Measurements from ENCODE around the gene COX14. TPM values are rescaled to one million over a fixed set of nuclear protein-coding genes. Genes with fewer than 3 reads are reported as not detected.

COX14 gene
- total RNA-seq, 4 donors from 2014 or later = 22.1 to 107 (median 62.0) TPM

DNA sequence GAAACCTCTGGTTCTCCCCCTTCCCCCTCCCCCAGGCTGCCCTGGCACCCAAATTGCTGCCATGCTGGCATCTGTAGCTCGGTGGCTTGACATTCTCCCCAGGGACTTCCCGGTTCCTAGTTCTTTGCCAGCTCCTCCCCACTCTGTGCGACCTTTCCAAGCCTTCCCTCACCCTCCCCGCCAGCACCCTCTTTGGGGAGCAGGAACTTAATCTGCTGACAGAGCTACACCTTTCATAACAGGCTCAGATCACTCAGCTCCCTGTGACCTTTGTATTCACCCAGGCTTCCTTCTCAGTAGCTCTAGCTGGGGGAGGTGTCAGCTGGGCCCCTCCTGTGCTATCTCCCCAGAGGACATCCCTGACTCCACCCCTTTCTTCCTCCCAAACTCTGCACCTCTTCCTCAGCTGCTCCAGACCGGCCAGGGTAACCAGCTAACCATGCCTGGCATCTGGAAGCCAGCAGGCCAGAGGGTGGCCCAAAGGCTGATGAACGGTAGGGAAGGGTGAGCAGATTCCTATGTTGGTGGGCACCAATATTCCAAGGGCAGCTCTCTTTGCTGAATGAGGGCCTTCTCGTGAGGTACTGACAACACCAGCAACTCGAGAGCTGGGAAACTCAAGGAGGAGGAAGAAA lies 1.8 kb upstream of the COX14 start:
- Histone ChIP-seq H3K9me3 (no peaks in the 10 kb centered on the region), H3K4me1 (peaks cover 31 to 43% (median 40%) of the 10 kb centered on the region in 4 donors), H3K4me3 (peak overlapping the region in 2 of 4 donors; percentile 8 to 33), H3K27me3 (no peaks in the 10 kb centered on the region), H3K36me3 (no peaks in the 10 kb centered on the region), H3K27ac (peak overlapping the region; percentile 87 to 97 (median 93))
- DNase-seq = peak; percentile 78
- in situ Hi-C loops (cut with MboI; ENCODE audit: low pct_ligation_motif_present in 1 of 4, low pct_unique_long_range_greater_than_20kb in 1 of 4, low sequenced_read_pairs in 3 of 4) (loop anchor here in 1 of 4 donors (10.0 kb wide), 1 partner anchor 55 kb away; the partner anchor contains the start of gene CERS5), intact Hi-C loops (cut with DNase I; ENCODE audit: low total_unique reads) (no loop called here)
- 23% methylated on average over 8 of the region's 8 CpGs; no CpG with 5 or more reads in 1 of the 2 donors for WGBS, 2 donors (ENCODE audit: low coverage in 1 of 2)
- TF ChIP-seq EP300 (IDR thresholded peaks at IDR 0.05; ENCODE audit: low read depth) (no peak), POLR2AphosphoS5 (IDR thresholded peaks at IDR 0.05) (peak in 2 of 3 donors; percentile 28 to 41)

DNA sequence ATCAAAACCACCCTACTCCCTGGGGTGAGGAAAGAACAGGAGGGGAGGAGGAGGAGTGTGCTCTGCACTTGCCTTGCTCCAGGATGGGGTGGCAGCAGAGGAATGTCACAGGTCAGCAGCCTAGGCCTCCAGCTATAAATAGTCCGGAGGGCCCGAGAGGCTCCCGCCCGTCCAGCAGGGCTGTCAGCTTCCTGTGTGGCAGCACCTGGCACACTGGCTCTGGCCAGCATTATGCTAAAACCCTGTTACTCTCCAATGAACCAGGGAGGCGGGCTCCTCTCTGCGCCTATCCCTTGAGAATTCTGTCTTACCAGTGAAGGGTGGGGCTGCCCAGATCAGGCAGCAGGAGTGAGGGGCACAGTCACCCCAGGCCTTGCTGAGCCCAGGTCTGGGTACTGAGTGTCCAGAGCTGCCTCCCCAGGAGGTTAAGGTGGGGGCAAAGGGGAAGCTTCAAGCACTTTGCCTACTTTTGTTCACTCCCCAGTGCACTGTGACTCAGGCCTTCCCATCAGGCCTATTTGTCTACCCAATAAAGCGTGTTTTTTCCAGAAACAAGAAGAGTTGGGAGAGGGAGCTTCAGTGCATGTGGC lies 1.2 kb upstream of the COX14 start:
- in situ Hi-C loops (cut with MboI; ENCODE audit: low pct_ligation_motif_present in 1 of 4, low pct_unique_long_range_greater_than_20kb in 1 of 4, low sequenced_read_pairs in 3 of 4) (loop anchor here in 1 of 4 donors (10.0 kb wide), 1 partner anchor 54 kb away; the partner anchor contains the start of gene CERS5), intact Hi-C loops (cut with DNase I; ENCODE audit: low total_unique reads) (no loop called here)
- Histone ChIP-seq H3K9me3 (no peaks in the 10 kb centered on the region), H3K36me3 (no peaks in the 10 kb centered on the region), H3K27ac (peak overlapping the region; percentile 87 to 97 (median 93)), H3K4me1 (peaks cover 31 to 43% (median 40%) of the 10 kb centered on the region in 4 donors), H3K27me3 (no peaks in the 10 kb centered on the region), H3K4me3 (peak overlapping the region in 2 of 4 donors; percentile 8 to 33)
- TF ChIP-seq POLR2AphosphoS5 (IDR thresholded peaks at IDR 0.05) = peak in 1 of 3 donors; percentile 15
- peak; percentile 58 for TF ChIP-seq POLR2A (IDR thresholded peaks at IDR 0.05)
- no peak for TF ChIP-seq EP300 (IDR thresholded peaks at IDR 0.05; ENCODE audit: low read depth)
- DNase-seq = peak; percentile 73
- 27 to 61% methylated on average over 3 to 7 of the region's 7 CpGs for WGBS, 2 donors (ENCODE audit: low coverage in 1 of 2)

DNA sequence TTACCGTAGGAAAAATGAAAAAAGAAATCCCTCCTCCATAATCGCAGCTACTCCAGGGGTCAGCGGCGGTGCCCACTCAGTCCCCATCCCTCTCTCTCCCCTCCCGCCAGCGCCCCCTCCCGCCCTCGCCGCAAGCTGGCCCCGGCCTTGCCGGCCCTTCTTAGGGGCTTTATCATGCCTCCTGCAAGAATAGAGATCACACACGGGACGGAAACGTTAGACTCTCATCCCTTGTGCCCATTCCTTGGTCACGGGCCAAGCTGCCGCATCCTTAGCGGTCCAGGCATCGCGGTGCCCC lies 692 bp upstream of the COX14 start:
- Histone ChIP-seq H3K4me3 (peak overlapping the region in 2 of 4 donors; percentile 33 to 77), H3K36me3 (no peaks in the 10 kb centered on the region), H3K27ac (peak overlapping the region; percentile 87 to 97 (median 93)), H3K9me3 (no peaks in the 10 kb centered on the region), H3K4me1 (peaks cover 31 to 43% (median 40%) of the 10 kb centered on the region in 4 donors), H3K27me3 (no peaks in the 10 kb centered on the region)
- no peak for DNase-seq
- in situ Hi-C loops (cut with MboI; ENCODE audit: low pct_ligation_motif_present in 1 of 4, low pct_unique_long_range_greater_than_20kb in 1 of 4, low sequenced_read_pairs in 3 of 4) (loop anchor here in 1 of 4 donors (10.0 kb wide), 1 partner anchor 53 kb away; the partner anchor contains the start of gene CERS5), intact Hi-C loops (cut with DNase I; ENCODE audit: low total_unique reads) (no loop called here)
- 21% methylated on average over 19 of the region's 19 CpGs; no CpG with 5 or more reads in 1 of the 2 donors for WGBS, 2 donors (ENCODE audit: low coverage in 1 of 2)
- no peak for TF ChIP-seq EP300 (IDR thresholded peaks at IDR 0.05; ENCODE audit: low read depth)
- no peak for TF ChIP-seq POLR2AphosphoS5 (IDR thresholded peaks at IDR 0.05)
- TF ChIP-seq, protein P1, sequence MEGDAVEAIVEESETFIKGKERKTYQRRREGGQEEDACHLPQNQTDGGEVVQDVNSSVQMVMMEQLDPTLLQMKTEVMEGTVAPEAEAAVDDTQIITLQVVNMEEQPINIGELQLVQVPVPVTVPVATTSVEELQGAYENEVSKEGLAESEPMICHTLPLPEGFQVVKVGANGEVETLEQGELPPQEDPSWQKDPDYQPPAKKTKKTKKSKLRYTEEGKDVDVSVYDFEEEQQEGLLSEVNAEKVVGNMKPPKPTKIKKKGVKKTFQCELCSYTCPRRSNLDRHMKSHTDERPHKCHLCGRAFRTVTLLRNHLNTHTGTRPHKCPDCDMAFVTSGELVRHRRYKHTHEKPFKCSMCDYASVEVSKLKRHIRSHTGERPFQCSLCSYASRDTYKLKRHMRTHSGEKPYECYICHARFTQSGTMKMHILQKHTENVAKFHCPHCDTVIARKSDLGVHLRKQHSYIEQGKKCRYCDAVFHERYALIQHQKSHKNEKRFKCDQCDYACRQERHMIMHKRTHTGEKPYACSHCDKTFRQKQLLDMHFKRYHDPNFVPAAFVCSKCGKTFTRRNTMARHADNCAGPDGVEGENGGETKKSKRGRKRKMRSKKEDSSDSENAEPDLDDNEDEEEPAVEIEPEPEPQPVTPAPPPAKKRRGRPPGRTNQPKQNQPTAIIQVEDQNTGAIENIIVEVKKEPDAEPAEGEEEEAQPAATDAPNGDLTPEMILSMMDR (IDR thresholded peaks at IDR 0.05) = no peak
- no peak for TF ChIP-seq POLR2A (IDR thresholded peaks at IDR 0.05)

DNA sequence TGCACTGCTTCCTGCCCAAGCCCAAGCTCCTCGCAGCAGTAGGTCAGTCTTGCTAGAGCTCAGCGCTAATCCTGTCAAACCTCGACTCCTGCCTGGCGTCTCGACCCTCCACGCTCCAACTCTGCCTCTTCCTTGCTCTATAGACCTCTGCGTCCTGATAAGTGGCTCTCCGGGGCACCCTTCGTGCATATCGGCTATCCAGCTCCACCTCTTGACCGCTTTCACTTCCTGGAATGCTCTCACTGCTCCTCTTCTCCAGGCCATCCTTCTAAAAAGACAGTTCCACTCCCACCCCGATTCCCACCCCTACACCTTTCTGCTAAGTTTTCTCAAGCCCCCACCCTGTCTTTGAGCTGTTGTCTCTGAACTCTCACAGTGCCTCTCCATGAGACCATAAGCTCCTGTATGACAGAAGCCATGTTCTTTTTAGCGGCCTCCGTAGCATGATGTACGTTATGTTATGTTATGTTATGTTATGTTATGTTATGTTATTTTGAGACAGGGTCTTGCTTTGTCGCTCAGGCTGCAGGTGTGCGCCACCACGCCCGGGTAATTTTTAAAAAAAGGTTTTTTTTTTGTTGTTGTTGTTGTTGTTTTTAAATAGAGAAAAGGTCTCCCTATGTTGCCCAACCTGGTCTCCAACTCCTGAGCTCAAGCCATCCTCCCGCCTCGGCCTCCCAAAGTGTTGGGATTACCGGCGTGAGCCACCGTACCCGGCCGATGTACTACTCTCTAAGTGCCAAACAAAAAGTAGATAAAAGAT lies 601 bp downstream of the COX14 start:
- in situ Hi-C loops (cut with MboI; ENCODE audit: low pct_ligation_motif_present in 1 of 4, low pct_unique_long_range_greater_than_20kb in 1 of 4, low sequenced_read_pairs in 3 of 4) (loop anchor here in 1 of 4 donors (10.0 kb wide), 1 partner anchor 52 kb away; the partner anchor contains the start of gene CERS5), intact Hi-C loops (cut with DNase I; ENCODE audit: low total_unique reads) (no loop called here)
- H3K4me3 ChIP-seq = peak overlapping the region; percentile 67 to 93 (median 80)
- peaks cover 38 to 54% (median 40%) of the 10 kb centered on the region in 4 donors for H3K4me1 ChIP-seq
- no peak for DNase-seq
- no peaks in the 10 kb centered on the region for H3K27me3 ChIP-seq
- peak overlapping the region; percentile 95 to 100 (median 98) for H3K27ac ChIP-seq
- TF ChIP-seq, protein P1 (IDR thresholded peaks at IDR 0.05) = no peak
- no peak for TF ChIP-seq POLR2AphosphoS5 (IDR thresholded peaks at IDR 0.05)
- TF ChIP-seq POLR2A (IDR thresholded peaks at IDR 0.05) = no peak
- TF ChIP-seq EP300 (IDR thresholded peaks at IDR 0.05; ENCODE audit: low read depth) = no peak
- H3K9me3 ChIP-seq = no peaks in the 10 kb centered on the region
- no peaks in the 10 kb centered on the region for H3K36me3 ChIP-seq
- 4 to 13% methylated on average over 11 to 26 of the region's 26 CpGs for WGBS, 2 donors (ENCODE audit: low coverage in 1 of 2)

All from transverse colon (tissue), 4 donors.